ENCODE data around the gene RAB7B.

DNA sequence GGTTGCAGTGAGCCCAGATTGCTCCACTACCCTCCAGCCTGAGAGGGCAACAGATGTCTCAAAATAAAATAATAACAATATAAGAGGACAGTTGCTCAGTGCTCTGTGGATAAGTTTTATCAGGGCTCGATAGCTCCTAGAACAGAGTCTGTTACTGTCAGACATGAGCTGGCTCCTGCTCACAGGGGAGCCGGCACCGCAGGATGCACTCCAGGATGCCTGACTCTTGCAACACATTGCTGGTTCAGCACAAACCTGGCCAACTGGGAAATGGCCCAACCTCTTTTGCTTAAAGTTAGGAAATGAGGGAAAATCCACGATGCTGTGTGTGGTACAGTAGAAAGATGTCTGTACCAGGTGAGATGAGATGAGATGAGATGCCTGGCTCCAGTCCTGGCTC is 26.3 kb upstream of the RAB7B start:
- TF ChIP-seq CTCF (IDR thresholded peaks at IDR 0.05; ENCODE audit: low read depth, low read length, poor library complexity, severe bottlenecking), result no peak
- no peak for TF ChIP-seq EZH2phosphoT487 (IDR thresholded peaks at IDR 0.05; ENCODE audit: borderline replicate concordance, low read length)
